MG63 (cell line): ENCODE results near the gene EMP2. TPM values are rescaled to one million over a fixed set of nuclear protein-coding genes. Genes with fewer than 3 reads are reported as not detected.
"Not testable (repeated sequence)": the region's sequence is repeated elsewhere in the genome, so short reads cannot be mapped to it uniquely, and the experiment has no call there.

Experiments
- DNase-seq: peaks from one replicate; pipeline ENCODE4 v3.0.0-alpha.2; 2020
- H3K27me3 ChIP-seq: fragments of 250-450 bp; sonication (Bioruptor Pico); 2 replicates; pipeline ENCODE4 v1.5.1; 2020; ENCODE audit warnings: mild to moderate bottlenecking, moderate library complexity
- H3K36me3 ChIP-seq: fragments of 250-450 bp; sonication (Bioruptor Pico); 2 replicates; pipeline ENCODE4 v1.5.1; 2020; ENCODE audit warnings: mild to moderate bottlenecking, moderate library complexity
- H3K4me3 ChIP-seq: fragments of 250-450 bp; sonication (Bioruptor Pico); 2 replicates; pipeline ENCODE4 v1.5.1; 2020; ENCODE audit warnings: mild to moderate bottlenecking, moderate library complexity
- H3K9me3 ChIP-seq: fragments of 250-450 bp; sonication (Bioruptor Pico); 2 replicates; pipeline ENCODE4 v1.5.1; 2020; ENCODE audit warnings: mild to moderate bottlenecking, moderate library complexity
- total RNA-seq: library from RNA; depleted of rRNA; stranded (reverse); fragments of >200 nt; shearing (Covaris generic); gene quantifications from 2 replicates; pipeline ENCODE4 v1.2.3, GENCODE V29; 2014; ENCODE audit warnings: low replicate concordance

Gene EMP2
- total RNA-seq, 1 experiment from 2014 or later = 22.5 TPM

DNA sequence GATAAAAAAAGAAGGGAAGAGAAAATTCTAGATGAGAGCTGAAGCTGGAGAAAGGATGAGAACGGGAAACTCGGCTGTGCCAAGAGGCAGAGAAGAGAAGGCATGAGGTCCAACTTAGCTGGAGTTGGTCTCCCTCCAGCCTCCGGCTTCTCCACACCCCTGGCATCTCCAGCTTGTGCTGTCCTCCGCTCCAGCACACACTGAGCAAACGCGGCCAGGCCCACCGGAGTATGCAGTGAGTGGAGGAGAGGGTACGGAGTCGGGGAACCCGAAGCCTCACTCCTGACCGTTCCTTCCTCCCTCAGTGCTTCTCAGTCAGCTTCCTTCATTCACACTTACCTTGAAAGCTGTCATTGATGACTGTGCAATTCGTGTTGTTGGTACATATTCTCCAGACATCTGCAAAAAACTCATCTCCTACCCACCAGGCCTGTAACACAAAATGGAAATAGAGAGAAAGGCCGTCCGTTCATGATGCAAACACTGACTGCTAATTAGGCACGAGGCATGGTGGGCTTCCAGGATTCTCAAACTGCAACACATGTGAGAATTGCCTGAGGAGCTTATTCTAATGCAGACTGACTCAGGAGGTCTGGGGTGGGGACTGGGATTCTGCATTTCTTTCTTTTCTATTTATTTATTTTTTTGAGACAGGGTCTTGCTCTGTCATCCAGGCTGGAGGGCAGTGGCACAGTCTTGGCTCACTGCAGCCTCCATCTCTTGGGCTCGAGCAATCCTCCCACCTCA, 37.0 kb downstream of the EMP2 start:
- Histone ChIP-seq H3K27me3 (no peaks in the 10 kb centered on the region), H3K4me3 (no peak overlapping the region), H3K9me3 (no peaks in the 10 kb centered on the region), H3K36me3 (peaks cover 32% of the 10 kb centered on the region)
- DNase-seq = no peak

DNA sequence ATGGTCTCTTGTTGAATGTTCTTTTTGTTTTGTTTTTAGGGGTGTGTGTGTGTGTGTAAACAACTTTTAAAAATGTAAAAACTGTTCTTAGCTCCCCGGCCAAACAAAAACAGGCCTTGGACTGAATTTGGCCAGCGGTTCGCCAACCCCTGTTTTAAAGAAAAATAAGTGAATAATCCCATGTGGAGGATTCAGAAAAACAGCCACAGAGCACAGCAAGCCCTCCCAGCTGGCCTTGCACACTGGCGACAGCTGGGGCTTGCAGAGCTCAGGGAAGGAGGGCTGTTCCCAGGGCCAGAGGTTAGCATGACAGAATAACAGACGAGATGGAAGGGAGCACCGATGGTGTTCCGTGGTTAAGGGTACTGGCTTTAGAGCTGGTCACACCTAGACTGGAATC, 39.0 kb downstream of the EMP2 start:
- Histone ChIP-seq H3K9me3 (no peaks in the 10 kb centered on the region), H3K4me3 (no peak overlapping the region), H3K27me3 (no peaks in the 10 kb centered on the region), H3K36me3 (peaks cover 16% of the 10 kb centered on the region)
- no peak for DNase-seq

DNA sequence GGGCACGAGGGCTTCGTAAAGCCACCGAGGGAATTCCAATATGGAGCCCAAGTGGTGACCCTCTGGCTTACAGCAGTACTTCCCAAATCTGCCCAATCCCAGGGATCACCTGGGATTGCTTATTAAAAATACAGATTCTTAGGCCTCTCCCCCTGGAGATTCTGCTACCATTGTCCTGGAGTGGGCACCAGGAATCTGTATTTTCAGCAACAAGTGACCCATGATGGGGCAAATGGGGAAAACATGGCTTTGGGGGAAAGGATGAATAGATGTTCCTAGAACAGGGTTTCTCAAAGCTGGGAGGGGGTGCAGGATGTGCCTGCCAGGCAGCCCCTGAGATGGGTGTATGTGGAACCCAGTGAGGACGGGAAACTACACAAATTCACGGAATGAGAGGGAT, 40.6 kb downstream of the EMP2 start:
- no peak for DNase-seq
- Histone ChIP-seq H3K36me3 (peaks cover 10% of the 10 kb centered on the region), H3K27me3 (no peaks in the 10 kb centered on the region), H3K4me3 (no peak overlapping the region), H3K9me3 (no peaks in the 10 kb centered on the region)

DNA sequence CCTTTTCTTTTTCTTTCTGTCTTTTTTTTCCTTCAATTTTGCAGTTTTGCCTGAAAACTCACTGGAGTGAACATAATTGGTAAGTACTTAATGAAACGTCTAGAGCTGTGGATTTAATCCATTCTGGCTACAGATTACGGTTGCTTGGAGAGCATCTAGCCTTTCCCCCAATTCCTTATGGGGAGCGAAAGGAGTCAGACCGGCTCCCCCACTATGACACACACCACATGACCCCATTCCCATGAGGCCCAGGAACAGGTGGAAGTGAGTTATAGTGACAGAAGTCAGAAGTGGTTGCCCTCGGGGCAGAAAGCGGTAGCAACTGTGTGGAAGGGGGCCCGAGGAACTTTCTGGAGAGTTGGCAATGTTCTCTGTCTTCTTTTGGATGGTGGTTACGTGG, 41.2 kb downstream of the EMP2 start:
- Histone ChIP-seq H3K27me3 (no peaks in the 10 kb centered on the region), H3K36me3 (peaks cover 10% of the 10 kb centered on the region), H3K4me3 (no peak overlapping the region), H3K9me3 (no peaks in the 10 kb centered on the region)
- DNase-seq = no peak

DNA sequence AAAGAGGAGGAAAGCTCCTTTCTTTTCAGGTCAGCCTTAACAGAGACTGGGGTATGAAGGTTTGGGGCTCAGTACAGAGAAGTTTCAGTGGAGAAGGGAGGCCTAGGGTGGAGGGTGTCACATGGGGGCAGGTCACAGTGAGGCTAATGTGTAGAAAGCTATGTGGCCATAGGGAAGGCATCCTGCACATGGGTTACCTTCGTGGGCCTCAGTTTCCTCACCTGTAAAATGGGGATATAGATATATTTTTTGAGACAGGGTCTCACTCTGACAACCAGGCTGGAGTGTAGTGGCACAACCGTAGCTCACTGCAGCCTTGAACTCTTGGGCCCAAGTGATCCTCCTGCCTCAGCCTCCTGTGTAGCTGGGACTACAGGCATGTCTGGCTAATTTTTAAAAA, 41.8 kb downstream of the EMP2 start:
- Histone ChIP-seq H3K9me3 (no peaks in the 10 kb centered on the region), H3K36me3 (peaks cover 10% of the 10 kb centered on the region), H3K4me3 (no peak overlapping the region), H3K27me3 (no peaks in the 10 kb centered on the region)
- no peak for DNase-seq

DNA sequence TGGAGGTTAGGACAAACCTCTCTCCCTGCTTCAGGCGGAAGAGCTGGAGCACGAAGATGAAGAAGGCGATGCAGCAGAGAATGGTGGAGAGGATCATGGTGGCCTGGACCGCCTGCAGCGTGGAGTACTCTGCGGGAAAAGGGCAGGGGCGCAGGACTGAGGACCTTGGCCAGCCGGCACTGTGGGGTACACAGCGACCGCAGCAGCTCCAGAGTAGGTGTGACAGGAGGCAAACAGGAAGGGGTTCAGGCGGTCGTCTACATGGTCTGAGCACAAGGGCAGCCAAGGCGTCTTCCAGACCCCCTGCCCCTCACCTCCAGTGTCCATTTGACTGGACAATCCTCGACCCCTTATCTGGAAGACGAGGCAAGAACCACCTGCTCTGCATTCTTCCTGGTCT, 42.5 kb downstream of the EMP2 start:
- Histone ChIP-seq H3K27me3 (no peaks in the 10 kb centered on the region), H3K9me3 (no peaks in the 10 kb centered on the region)
- no peak for DNase-seq

DNA sequence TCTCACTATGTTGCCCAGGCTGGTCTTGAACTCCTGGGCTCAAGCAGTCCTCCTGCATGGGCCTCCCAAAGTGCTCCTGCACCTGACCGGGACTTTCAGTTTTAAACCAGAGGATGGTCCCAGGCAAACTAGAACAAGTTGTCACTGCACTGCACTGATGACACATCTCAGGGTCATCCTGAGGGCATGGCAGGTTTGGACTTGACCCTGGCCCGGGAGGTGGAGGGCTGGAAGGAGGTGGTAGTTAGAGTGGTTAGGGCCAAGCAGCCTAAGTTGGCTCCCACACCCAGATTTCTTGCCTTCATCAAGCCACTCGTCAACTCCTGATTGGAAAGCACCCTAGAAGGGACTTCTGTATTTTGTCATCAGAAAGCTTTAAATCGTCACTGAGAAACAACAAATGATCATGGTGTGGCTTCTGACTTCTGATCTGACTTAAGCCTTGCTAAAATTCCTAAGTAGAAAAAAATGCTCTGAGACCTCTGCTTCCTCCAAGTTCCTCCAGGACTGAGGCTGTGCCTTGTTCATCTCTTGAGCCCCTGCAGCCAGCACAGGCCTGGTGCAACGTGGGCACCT, 43.5 kb downstream of the EMP2 start:
- no peak for DNase-seq
- Histone ChIP-seq H3K27me3 (no peaks in the 10 kb centered on the region), H3K9me3 (no peaks in the 10 kb centered on the region), H3K4me3 (no peak overlapping the region), H3K36me3 (peaks cover 15% of the 10 kb centered on the region)

More for the DNA sequence above, 42.5 kb downstream of the EMP2 start:
- Histone ChIP-seq H3K4me3 (no peak overlapping the region), H3K36me3 (peaks cover 11% of the 10 kb centered on the region)

DNA sequence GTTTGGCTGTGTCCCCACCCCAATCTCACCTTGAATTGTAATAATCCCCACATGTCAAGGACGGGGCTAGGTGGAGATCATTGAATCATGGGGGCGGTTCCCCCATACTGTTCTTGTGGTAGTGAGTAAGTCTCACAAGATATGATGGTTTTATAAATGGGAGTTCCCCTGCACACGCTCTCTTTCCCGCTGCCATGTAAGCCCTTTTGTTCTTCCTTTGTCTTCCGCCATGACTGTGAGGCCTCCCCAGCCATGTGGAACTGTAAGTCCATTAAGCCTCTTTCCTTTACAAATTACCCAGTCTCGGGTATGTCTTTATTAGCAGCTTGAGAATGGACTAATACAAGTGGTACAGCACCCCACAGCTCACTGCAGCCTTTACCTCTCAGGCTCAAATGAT, 44.1 kb downstream of the EMP2 start:
- DNase-seq, H3K9me3 ChIP-seq, H3K27me3 ChIP-seq, H3K4me3 ChIP-seq: not testable (repeated sequence)
- peaks cover 19% of the 10 kb centered on the region for H3K36me3 ChIP-seq

DNA sequence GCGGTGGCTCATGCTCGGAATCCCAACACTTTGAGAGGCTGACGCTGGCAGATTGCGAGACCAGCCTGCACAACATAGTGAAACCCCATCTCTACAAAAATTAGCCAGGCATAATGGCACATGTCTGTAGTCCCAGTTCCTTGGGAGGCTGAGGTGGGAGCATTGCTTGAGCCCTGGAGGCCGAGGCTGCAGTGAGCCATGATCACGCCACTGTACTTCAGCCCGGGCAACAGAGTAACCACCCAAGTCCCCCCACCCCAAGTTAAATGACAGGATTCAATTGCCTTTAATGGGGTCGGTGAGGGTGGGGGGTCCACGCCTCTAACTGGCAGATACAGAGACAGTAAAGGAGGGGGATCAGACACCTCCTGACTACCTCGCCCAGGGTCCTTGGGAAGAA, 44.9 kb downstream of the EMP2 start:
- Histone ChIP-seq H3K9me3 (no peaks in the 10 kb centered on the region), H3K36me3 (peaks cover 20% of the 10 kb centered on the region), H3K27me3 (no peaks in the 10 kb centered on the region)

DNA sequence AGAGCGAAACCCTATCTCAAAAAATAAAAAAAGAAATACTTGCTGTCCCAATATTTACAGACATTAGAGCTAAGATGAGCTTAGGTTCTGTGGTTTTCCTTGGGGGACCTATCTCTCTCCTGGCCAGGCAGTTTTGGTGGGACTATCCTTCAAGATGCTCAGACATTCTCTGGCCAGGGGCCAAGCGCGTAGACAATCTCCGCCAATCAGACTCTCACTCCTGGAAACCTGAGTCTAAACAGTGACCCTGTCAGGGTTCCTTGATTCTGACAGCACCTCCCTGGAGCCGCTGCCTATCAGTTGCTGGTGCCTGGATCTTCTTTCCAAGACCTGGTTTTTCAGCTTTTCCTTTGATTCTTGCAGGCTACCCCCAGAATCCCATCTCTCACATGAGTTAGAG, 45.6 kb downstream of the EMP2 start:
- Histone ChIP-seq H3K4me3 (no peak overlapping the region), H3K27me3 (no peaks in the 10 kb centered on the region), H3K9me3 (no peaks in the 10 kb centered on the region), H3K36me3 (peaks cover 20% of the 10 kb centered on the region)
- no peak for DNase-seq

More for the DNA sequence above, 44.9 kb downstream of the EMP2 start:
- no peak overlapping the region for H3K4me3 ChIP-seq
- no peak for DNase-seq

DNA sequence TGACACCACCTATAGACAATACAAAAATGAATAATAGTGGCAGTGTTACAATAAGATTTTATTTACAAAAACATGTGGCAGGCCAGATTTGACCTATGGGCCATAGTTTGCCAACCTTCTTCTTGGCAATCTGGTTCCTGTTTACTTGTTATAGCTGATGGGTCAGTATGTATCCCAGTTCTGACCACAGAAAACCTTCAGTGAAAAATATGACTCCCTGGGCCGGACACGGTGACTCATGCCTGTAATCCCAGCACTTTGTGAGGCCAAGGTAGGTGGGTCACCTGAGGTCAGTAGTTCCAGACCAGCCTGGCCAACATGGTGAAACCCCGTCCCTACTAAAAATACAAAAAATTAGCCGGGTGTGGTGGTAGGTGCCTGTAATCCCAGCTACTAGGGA, 46.8 kb downstream of the EMP2 start:
- peak; percentile 82 for DNase-seq
- not testable (repeated sequence) for H3K9me3 ChIP-seq, H3K4me3 ChIP-seq, H3K27me3 ChIP-seq
- H3K36me3 ChIP-seq = peaks cover 17% of the 10 kb centered on the region

DNA sequence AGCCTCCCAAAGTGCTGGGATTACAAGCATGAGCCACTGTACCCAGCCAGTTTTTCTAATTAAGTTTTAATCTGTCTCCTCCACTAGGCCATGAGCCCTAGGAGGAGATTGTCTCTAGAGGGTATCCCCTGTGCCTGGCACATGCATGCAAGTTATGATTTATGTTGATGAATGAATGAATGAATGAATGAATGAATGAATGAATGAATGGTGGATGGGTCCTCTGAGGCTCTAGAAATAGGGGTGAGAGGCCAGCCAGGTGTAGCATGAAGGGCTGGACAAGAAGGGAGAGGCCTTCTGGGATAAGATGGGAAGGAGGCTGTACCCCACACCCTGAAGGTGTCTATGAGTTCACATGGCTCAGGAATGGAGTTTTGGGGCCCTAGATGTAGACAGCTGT, 48.8 kb downstream of the EMP2 start:
- no peak for DNase-seq
- Histone ChIP-seq H3K36me3 (peaks cover 15% of the 10 kb centered on the region), H3K27me3 (no peaks in the 10 kb centered on the region), H3K4me3 (no peak overlapping the region), H3K9me3 (no peaks in the 10 kb centered on the region)

DNA sequence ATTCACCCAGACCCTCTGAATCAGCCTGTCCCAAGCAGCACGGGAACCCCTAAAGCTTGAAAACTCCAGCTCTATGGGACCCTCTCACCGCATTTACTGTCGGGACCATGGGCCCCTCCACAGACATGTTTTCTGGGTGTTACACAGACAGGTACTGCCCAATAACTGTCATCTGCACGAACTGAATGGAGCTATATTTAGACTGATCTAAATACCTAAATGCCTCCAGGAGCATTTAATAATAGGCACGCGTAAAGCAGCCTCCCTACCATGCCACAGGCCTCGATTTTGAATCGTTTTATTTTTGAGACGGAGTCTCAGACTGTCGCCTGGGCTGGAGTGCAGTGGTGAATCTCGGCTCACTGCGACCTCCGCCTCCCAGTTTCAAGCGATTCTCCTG, 49.7 kb downstream of the EMP2 start:
- Histone ChIP-seq H3K27me3 (no peaks in the 10 kb centered on the region), H3K36me3 (peaks cover 15% of the 10 kb centered on the region), H3K9me3 (no peaks in the 10 kb centered on the region), H3K4me3 (no peak overlapping the region)
- DNase-seq = no peak

DNA sequence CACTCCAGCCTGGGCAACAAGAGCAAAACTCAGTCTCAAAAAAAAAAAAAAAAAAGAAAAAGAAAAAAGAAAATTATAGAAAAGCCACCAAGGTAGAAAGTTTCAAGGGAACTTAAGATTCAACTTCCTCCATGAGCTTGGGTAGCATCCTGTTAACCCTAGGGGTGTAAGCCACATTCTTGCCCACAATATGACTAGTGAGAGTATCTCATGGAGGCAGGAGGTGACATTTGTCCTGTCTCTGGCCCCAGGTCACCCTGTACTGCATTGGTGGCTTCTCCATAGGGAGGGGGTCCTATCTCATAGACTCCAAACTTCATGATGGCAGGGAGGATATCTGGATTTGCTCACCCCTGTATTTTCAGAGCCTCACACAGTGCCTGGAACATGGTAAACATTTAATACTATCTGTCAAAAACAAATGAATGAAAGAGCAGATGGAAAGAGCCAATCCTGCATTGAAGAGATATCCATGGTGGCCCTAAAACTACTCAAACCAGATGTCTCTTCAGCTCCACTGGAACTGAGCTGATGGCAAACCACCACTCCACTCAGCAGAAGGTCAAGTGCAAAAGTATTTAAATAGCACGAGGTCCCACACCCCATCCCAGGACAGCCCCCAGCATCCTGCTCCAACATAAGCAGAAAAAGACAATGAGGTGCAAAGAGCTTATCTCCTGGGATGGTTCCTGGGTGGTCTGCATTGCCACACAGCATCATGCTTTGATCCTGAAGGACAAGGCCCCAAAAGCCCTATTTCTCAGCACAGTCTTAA, 50.3 kb downstream of the EMP2 start:
- H3K9me3 ChIP-seq = no peaks in the 10 kb centered on the region
- peaks cover 15% of the 10 kb centered on the region for H3K36me3 ChIP-seq
- no peak for DNase-seq
- H3K27me3 ChIP-seq = no peaks in the 10 kb centered on the region
- H3K4me3 ChIP-seq = no peak overlapping the region

DNA sequence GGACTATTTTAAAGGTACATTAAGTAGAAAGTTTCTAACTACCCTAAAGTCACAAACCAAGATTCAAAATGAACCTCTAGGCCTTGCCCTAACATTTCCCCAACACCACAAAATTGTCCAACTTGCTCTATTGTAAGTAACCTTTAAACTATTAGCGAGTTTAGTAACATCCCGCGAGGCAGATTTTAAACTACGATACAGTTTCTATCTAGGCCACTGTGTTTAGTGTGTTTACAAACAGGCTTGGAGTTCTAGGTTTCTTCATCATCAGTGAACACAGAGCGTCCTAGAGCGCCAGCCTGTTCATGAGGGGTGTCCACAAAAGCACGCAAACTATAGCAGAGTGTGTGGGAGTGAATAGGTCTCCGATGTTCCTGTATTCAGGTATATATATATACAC, 51.8 kb downstream of the EMP2 start:
- no peaks in the 10 kb centered on the region for H3K27me3 ChIP-seq
- H3K36me3 ChIP-seq = peaks cover 15% of the 10 kb centered on the region
- no peaks in the 10 kb centered on the region for H3K9me3 ChIP-seq
- no peak overlapping the region for H3K4me3 ChIP-seq
- no peak for DNase-seq

DNA sequence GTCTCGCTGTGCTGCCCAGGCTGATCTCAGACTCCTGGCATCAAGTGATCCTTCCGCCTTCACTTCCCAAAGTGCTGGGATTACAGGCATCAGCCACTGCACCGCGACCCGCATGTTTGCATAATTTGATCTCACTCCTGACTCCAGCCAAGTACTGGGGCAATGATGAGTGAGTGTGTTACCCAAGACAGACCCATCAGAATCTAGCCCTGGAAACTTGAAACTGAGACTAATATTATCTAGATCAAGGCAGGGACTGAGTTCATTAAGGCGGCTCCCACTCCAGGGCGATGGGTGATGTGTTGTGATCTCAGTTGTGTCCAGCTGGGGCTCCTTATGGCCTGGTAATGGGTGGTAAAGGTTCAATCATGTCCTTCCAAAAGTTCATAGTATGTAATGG, 53.4 kb downstream of the EMP2 start:
- H3K27me3 ChIP-seq = no peaks in the 10 kb centered on the region
- no peaks in the 10 kb centered on the region for H3K9me3 ChIP-seq
- H3K36me3 ChIP-seq = peaks cover 8% of the 10 kb centered on the region; the same call in 1 of the 2 replicates
- no peak for DNase-seq
- H3K4me3 ChIP-seq = no peak overlapping the region

DNA sequence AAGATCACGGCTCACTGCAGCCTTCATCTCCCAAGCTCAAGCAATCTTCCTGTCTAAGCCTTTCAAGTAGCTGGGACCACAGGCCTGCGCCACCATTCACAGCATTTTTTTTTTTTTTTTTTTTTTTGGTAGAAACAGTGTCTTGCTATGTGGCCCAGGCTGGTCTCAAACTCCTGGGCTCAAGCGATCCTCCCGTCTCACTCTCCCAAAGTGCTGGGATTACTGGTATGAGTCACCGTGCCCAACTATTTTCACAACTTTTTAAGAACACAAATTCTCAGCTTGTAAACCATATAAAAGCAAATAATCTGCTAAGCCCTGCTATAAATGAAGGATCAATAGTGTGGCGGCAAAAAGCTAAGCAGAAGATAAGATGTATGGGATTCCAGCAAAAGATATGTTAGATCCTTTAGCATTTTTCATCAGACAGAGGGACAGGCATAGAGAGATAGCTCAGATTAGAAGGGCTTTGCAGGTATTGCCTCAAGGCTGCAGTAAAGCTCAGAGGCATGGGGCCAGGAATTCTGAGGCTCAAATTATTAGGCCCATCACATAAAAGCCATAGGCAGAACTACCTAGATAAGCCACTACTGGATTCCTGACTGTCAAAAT, 55.1 kb downstream of the EMP2 start:
- Histone ChIP-seq H3K4me3 (no peak overlapping the region), H3K9me3 (no peaks in the 10 kb centered on the region), H3K36me3 (no peaks in the 10 kb centered on the region; the same call in 1 of the 2 replicates), H3K27me3 (no peaks in the 10 kb centered on the region)
- no peak for DNase-seq
